ENCODE results near the gene EMB.
"Not testable (repeated sequence)": the region's sequence is repeated elsewhere in the genome, so short reads cannot be mapped to it uniquely, and the experiment has no call there.

DNA sequence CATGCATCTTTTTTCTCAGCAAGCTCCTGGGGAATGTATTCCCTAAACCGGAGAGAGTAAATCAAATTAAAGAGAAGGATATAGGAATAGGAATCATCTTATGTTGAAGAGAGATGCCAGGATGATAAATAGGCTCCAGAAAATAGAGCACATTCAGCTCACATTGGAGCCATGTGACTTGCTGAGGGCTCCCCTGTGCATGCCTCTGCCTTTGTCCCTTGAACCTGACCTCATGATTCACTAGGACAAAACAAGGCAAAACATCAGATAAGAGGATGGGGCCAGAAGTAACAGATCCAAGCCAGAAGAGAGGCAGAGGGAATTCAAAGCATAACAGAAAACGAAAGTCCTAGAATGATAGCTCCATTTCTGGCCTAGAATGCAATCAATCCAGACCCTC lies 37.7 kb upstream of the EMB start:
- not testable (repeated sequence) for TF ChIP-seq DNMT1 (IDR thresholded peaks at IDR 0.05); SP1 (CRISPR knock-in tag; IDR thresholded peaks at IDR 0.05); RBM15 (IDR thresholded peaks at IDR 0.05; ENCODE audit: insufficient read depth, low read length); EP300 (IDR thresholded peaks at IDR 0.05; ENCODE audit: low read length); TAF15 (IDR thresholded peaks at IDR 0.05; ENCODE audit: low read depth, low read length)
- TF ChIP-seq, protein P1, sequence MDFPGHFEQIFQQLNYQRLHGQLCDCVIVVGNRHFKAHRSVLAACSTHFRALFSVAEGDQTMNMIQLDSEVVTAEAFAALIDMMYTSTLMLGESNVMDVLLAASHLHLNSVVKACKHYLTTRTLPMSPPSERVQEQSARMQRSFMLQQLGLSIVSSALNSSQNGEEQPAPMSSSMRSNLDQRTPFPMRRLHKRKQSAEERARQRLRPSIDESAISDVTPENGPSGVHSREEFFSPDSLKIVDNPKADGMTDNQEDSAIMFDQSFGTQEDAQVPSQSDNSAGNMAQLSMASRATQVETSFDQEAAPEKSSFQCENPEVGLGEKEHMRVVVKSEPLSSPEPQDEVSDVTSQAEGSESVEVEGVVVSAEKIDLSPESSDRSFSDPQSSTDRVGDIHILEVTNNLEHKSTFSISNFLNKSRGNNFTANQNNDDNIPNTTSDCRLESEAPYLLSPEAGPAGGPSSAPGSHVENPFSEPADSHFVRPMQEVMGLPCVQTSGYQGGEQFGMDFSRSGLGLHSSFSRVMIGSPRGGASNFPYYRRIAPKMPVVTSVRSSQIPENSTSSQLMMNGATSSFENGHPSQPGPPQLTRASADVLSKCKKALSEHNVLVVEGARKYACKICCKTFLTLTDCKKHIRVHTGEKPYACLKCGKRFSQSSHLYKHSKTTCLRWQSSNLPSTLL (IDR thresholded peaks at IDR 0.05) = not testable (repeated sequence)
- TF ChIP-seq, protein P2, sequence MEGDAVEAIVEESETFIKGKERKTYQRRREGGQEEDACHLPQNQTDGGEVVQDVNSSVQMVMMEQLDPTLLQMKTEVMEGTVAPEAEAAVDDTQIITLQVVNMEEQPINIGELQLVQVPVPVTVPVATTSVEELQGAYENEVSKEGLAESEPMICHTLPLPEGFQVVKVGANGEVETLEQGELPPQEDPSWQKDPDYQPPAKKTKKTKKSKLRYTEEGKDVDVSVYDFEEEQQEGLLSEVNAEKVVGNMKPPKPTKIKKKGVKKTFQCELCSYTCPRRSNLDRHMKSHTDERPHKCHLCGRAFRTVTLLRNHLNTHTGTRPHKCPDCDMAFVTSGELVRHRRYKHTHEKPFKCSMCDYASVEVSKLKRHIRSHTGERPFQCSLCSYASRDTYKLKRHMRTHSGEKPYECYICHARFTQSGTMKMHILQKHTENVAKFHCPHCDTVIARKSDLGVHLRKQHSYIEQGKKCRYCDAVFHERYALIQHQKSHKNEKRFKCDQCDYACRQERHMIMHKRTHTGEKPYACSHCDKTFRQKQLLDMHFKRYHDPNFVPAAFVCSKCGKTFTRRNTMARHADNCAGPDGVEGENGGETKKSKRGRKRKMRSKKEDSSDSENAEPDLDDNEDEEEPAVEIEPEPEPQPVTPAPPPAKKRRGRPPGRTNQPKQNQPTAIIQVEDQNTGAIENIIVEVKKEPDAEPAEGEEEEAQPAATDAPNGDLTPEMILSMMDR (IDR thresholded peaks at IDR 0.05 in 2 of 3, conservative IDR thresholded peaks at IDR 0.05 in 1 of 3; ENCODE audit: insufficient read depth in 2 of 3, low read depth in 1 of 3, low read length in 3 of 3) = not testable (repeated sequence)
- TF ChIP-seq, protein P3, sequence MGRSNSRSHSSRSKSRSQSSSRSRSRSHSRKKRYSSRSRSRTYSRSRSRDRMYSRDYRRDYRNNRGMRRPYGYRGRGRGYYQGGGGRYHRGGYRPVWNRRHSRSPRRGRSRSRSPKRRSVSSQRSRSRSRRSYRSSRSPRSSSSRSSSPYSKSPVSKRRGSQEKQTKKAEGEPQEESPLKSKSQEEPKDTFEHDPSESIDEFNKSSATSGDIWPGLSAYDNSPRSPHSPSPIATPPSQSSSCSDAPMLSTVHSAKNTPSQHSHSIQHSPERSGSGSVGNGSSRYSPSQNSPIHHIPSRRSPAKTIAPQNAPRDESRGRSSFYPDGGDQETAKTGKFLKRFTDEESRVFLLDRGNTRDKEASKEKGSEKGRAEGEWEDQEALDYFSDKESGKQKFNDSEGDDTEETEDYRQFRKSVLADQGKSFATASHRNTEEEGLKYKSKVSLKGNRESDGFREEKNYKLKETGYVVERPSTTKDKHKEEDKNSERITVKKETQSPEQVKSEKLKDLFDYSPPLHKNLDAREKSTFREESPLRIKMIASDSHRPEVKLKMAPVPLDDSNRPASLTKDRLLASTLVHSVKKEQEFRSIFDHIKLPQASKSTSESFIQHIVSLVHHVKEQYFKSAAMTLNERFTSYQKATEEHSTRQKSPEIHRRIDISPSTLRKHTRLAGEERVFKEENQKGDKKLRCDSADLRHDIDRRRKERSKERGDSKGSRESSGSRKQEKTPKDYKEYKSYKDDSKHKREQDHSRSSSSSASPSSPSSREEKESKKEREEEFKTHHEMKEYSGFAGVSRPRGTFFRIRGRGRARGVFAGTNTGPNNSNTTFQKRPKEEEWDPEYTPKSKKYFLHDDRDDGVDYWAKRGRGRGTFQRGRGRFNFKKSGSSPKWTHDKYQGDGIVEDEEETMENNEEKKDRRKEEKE (IDR thresholded peaks at IDR 0.05; ENCODE audit: borderline replicate concordance in 1 of 2, control insufficient read depth in 1 of 2, low read depth in 2 of 2, low read length in 1 of 2) = not testable (repeated sequence)

Data from K562 (cell line).